ENCODE data around the gene TRAF5.
A peak's percentile ranks its signal among the peaks of the same experiment; 100 is the strongest.
"Not testable (repeated sequence)": the region's sequence is repeated elsewhere in the genome, so short reads cannot be mapped to it uniquely, and the experiment has no call there.

TRAF5 gene

DNA sequence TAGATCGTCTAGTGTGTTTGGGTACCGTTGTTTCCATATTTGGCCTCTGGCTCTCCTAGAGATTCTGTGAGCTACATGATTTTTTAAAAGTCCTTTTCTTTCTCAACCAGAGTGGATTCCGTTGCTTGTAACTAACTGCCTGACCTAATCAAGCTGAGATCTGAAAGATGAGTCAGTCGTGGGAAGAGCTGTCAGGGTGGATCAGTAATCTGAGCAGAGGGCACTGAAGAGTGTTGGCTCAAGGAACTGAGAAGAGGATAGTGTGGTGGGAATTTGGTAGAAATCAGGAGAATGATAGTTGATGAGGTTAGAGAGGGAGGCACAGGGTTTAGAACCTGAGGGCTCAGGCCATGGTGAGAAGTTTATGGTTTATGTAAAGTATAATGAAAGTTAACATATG is 52.2 kb downstream of the TRAF5 start:
- DNase-seq (ENCODE audit: low read depth) = no peak

DNA sequence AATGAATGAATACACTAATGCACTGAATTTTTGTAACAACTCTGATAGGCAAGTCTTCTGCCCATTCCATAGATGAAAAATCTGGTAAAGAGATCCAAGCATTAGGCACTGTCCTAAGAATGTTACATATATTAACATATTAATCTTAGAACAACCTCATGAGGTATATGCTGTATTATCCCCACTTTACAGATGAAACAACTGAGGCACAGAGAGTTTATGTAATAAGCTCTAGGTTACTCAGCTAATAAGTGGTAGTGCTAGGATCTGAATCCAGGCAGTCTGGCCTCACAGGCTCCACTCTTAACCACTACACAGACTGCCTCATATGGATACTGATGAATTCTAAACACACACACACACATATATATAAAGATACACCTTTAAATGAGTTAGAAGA is 52.8 kb downstream of the TRAF5 start:
- DNase-seq (ENCODE audit: low read depth) = no peak

- DNase-seq (ENCODE audit: low read depth) = no peak
These were observed 55.0 kb downstream of the TRAF5 start for GRCh38 chr1:211381481-211382181.

DNA sequence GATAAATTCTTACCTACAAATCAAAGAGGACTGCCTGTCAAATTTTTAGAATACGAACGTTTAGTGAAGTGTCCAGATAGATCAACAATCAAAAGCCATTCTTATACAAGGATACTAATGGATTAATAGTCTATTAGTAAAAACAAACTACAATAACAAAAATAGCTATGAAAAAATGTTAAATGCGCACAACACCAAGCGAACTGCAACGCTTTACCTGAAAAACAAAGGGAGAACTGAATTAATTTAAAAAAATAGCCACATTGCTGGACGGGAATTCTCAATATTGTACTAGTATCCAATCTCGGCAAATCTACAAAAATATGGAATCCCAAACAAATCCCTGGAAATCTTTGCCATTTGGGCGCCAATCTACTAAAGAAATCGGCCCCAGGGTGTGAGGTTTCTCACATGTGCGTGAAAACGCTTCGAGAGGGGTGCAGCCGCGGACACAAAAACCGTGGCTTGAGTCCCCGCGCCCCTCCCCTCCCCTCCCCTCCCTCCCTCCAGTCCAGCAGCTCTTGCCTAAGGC is 55.6 kb downstream of the TRAF5 start:
- DNase-seq (ENCODE audit: low read depth) = no peak

- DNase-seq (ENCODE audit: low read depth) = peak; percentile 46
These were observed 56.3 kb downstream of the TRAF5 start for GRCh38 chr1:211382714-211383480.

DNA sequence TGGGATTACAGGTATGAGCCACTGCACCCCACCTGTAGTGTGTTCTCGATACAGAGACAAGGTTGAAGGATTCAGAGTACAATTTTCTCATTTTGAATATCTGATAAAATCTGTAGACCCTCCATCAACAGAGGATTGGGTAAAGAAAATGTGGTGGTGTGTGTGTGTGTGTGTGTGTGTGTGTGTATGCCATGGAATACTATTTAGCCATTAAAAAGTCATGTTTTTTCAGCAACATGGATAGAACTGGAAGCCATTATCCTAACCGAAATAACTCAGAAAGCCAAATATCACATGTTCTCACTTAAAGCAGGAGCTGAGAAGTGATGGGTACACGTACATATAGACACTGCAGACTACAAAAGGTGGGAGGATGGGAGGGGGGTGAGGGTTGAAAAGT is 57.9 kb downstream of the TRAF5 start:
- no peak for DNase-seq (ENCODE audit: low read depth)

DNA sequence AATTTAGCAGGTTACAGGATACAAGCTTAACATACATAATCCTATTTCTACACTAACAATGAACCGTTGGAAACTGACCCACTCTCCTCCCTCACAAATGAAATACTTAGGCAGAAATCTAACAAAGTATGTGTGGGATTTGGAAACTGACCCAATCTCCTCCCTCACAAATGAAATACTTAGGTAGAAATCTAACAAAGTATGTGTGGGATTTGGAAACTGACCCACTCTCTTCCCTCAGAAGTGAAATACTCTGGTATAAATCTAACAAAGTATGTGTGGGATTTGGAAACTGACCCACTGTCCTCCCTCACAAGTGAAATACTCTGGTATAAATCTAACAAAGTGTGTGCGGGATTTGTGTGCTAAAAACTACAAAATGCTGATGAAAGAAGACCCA is 60.3 kb downstream of the TRAF5 start:
- no peak for DNase-seq (ENCODE audit: low read depth)

- DNase-seq (ENCODE audit: low read depth) = not testable (repeated sequence)
These were observed 64.2 kb downstream of the TRAF5 start for GRCh38 chr1:211390829-211391228.

GRCh38 chr1:211393203-211393602 is 66.6 kb downstream of the TRAF5 start:
- DNase-seq (ENCODE audit: low read depth) = no peak

DNA sequence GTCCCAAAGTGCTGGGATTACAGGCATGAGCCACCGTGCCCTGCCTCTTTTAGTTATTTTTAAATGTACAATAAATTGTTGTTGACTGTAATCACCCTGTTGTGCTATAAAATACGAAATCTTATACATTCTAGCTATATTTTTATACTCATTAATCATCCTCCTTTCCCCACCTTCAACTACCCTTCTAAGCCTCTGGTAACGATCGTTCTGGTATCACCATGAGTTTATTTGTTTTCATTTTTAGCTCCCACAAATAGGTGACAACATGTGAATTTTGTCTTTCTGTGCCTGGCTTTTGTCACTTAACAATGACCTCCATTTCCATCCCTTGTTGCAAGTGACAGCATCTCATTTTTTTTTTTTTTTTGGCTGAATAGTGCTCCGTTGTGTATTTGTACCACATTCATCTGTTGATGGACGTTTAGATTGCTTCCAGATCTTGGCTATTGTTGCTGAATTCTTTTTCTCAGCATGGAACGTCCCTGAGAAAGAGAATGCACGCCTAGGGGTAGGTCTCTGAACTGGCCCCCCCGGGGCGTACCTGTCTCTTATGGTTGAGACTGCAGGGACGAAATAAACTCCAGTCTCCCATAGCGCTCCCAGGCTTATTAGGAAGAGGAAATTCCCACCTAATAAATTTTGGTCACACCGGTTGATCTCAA is 71.8 kb downstream of the TRAF5 start:
- DNase-seq (ENCODE audit: low read depth) = not testable (repeated sequence)

DNA sequence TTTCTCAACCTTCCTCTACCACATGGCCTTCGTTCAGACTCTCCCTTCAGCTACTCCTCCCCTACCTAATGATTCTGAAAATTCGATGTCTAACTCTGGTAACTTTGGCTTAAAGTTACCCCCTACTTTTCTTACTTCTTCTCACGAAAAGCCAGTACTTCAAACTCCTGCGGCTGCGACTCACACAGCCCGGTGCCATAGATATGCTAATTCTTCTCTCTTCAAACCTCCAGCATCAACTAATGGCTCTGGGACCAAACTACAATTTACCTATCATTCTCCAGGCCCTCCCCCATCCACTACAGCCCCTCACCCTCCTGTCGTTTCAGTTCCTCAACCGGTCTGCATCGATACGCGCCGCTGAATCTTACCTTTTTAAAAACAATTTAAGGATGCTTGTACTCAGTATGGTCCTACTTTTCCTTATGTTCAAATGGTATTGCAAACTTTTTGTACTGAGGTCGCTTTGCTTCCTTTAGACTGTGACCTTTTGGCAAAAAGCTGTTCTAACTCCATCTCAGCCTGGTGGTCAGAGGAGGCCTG is 73.3 kb downstream of the TRAF5 start:
- not testable (repeated sequence) for DNase-seq (ENCODE audit: low read depth)

DNA sequence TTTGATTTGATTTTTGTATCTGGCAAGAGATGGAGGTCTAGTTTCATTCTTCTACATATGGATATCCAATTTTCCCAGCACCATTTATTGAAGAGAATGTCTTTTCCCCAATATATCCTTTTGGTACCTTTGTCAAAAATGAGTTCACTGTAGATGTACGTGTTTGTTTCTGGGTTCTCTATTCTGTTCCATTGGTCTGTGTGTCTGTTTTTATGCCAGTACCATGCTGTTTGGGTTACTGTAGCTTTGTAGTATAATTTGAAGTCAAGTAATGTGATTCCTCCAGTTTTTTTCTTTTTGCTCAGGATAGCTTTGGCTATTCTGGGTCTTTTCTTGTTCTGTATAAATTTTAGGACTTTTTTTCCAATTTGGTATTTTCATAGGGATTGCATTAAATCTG is 75.1 kb downstream of the TRAF5 start:
- DNase-seq (ENCODE audit: low read depth) = not testable (repeated sequence)

DNA sequence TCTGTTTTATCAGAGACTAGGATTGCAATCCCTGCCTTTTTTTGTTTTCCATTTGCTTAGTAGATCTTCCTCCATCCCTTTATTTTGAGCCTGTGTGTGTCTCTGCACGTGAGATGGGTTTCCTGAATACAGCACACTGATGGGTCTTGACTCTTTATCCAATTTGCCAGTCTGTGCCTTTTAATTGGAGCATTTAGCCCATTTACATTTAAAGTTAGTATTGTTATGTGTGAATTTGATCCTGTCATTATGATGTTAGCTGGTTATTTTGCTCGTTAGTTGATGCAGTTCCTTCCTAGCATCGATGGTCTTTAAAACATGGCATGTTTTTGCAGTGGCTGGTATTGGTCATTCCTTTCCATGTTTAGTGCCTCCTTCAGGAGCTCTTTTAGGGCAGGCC is 79.5 kb downstream of the TRAF5 start:
- not testable (repeated sequence) for DNase-seq (ENCODE audit: low read depth)

DNA sequence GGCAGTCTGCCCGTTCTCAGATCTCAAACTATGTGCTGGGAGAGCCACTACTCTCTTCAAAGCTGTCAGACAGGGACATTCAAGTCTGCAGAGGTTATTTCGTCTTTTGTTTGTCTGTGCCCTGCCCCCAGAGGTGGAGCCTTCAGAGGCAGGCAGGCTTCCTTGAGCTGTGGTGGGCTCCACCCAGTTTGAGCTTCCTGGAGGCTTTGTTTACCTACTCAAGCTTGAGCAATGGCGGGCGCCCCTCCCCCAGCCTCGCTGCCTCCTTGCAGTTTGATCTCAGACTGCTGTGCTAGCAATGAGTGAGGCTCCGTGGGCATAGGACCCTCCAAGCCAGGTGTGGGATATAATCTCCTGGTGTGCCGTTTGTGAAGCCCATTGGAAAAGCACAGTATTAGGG is 81.1 kb downstream of the TRAF5 start:
- DNase-seq (ENCODE audit: low read depth) = not testable (repeated sequence)

DNA sequence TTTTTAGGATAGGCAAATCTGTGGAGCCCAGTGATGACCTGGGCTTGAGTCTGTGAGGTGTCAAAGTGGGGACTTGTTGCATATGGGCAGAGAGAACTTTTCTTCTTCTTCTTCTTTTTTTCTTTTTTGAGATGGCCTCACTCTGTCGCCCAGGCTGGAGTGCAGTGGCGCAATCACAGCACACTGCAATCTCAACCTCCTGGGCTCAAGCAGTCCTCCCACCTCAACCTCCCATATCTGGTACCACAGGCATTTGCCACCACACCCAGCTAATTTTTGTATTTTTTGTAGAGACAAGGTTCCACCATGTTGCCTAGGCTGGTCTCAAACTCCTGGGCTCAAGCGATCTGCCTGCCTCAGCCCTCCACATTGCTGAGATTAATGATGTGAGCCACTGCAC is 85.0 kb downstream of the TRAF5 start:
- no peak for DNase-seq (ENCODE audit: low read depth)

- DNase-seq (ENCODE audit: low read depth) = no peak
These were observed 89.1 kb downstream of the TRAF5 start for GRCh38 chr1:211415700-211416099.

- DNase-seq (ENCODE audit: low read depth) = not testable (repeated sequence)
These were observed 89.6 kb downstream of the TRAF5 start for GRCh38 chr1:211416246-211416627.

- DNase-seq (ENCODE audit: low read depth) = not testable (repeated sequence)
These were observed 90.1 kb downstream of the TRAF5 start for GRCh38 chr1:211416628-211417323.

DNA sequence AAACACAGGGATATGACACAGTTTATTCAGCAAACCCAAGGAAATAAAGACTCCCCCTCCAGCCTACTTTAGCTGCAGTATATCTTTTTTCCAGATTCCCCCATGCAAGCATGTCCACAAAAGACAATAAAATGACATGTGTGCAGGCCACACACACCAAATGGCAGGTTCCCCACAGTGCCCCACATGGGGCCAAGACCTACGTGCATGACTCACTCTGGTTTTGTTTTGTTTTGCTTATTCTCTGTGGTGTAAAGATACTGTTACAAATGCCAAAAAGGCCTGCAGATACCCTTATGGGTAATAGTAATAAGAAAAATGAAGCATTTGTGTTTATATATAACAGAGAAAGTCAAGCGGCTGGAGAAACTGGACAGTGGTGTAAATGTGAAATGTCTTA is 93.8 kb downstream of the TRAF5 start:
- DNase-seq (ENCODE audit: low read depth) = no peak

DNA sequence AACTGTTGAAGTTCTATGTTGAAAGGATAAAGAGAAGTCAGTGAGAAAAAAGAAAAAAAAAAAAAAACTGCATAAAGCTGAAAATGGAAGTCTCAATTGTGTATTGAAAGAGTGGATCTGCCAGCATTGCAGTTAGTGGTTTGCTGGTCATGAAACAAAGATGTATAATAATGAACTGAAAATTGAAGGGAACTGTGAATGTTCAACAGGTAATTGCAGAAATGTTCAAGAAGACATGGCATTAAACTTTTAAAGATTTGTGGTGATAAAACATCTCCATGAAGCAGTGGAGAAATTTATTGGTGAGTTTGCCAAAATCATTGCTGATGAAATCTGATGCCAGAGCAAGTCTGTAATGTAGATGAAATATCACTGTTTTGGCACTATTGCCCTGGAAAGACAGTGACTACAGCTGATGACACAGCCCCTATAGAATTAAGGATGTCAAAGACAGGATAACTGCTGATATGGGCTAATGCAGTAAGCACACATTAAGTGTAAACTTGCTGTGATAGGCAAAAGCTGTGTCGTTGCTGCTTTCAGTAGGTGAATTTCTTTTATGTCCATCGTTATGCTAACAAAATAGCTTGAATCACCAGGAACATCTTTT is 94.3 kb downstream of the TRAF5 start:
- no peak for DNase-seq (ENCODE audit: low read depth)

GRCh38 chr1:211424018-211424417 is 97.4 kb downstream of the TRAF5 start:
- DNase-seq (ENCODE audit: low read depth) = no peak

All from T-helper 22 cell (primary cell).